Measurements from ENCODE around the gene CMSS1.

DNA sequence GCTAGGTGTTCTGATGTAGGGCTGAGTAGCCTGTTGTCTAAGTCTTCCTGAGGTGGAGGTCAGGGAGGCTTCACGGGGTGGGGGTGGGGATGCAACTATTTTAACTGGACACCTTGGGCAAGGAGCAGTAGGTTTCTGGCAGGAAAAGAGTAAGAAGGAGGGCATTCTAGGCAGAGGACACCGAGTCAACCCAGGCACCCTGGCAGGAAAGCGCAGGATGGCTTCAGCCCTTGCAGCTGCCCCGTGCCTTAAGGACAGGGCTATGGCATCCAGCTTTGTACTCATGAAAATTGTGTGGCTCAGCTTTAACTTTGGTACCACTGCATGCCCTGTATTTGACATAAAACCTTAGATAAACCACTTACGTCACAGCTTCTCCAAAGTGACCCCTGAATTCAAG is 303.0 kb downstream of the CMSS1 start:
- TF ChIP-seq POLR2AphosphoS5 (IDR thresholded peaks at IDR 0.05) (no peak), RAD21 (conservative IDR thresholded peaks at IDR 0.05) (no peak), EZH2 (IDR thresholded peaks at IDR 0.05; ENCODE audit: borderline replicate concordance, insufficient read depth, low read length, poor library complexity, severe bottlenecking) (no peak)
- TF ChIP-seq, protein P1, sequence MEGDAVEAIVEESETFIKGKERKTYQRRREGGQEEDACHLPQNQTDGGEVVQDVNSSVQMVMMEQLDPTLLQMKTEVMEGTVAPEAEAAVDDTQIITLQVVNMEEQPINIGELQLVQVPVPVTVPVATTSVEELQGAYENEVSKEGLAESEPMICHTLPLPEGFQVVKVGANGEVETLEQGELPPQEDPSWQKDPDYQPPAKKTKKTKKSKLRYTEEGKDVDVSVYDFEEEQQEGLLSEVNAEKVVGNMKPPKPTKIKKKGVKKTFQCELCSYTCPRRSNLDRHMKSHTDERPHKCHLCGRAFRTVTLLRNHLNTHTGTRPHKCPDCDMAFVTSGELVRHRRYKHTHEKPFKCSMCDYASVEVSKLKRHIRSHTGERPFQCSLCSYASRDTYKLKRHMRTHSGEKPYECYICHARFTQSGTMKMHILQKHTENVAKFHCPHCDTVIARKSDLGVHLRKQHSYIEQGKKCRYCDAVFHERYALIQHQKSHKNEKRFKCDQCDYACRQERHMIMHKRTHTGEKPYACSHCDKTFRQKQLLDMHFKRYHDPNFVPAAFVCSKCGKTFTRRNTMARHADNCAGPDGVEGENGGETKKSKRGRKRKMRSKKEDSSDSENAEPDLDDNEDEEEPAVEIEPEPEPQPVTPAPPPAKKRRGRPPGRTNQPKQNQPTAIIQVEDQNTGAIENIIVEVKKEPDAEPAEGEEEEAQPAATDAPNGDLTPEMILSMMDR (IDR thresholded peaks at IDR 0.05; ENCODE audit: poor library complexity, severe bottlenecking) = no peak
